Cardiac fibroblast (primary cell): ENCODE data around the gene CPAMD8.

Experiments used
- DNase-seq, 2 donors: peaks; one replicate each; pipeline versions ENCODE4 v3.0.0 to v3.0.0-alpha.2; 2010; ENCODE audit warnings: low read depth in 2 of 2
- H3K4me3 ChIP-seq, 2 donors: replicated peaks in 1 of 2; 1 replicate in 1 of 2; 2 replicates in 1 of 2; pipeline ENCODE4 v1.5.1; 2011; ENCODE audit warnings: low read depth in 2 of 2, low read length in 2 of 2, mild to moderate bottlenecking in 2 of 2, moderate library complexity in 1 of 2
- CTCF ChIP-seq: IDR thresholded peaks from one replicate; pipeline ENCODE4 v1.5.1; 2011; ENCODE audit warnings: low read depth, mild to moderate bottlenecking, low read length, inconsistent platforms

Gene CPAMD8

GRCh38 chr19:16889366-16889882 lies 137.2 kb downstream of the CPAMD8 start:
- no peak for DNase-seq
- TF ChIP-seq CTCF, result no peak
- no peak overlapping the region for H3K4me3 ChIP-seq

- peak; percentile 45 to 46 for DNase-seq
- no peak within 1 kb of the TSS for H3K4me3 ChIP-seq
- no peak for TF ChIP-seq CTCF
Observed at GRCh38 chr19:16888629-16889365, 137.8 kb downstream of the CPAMD8 start, which contains the start of gene F2RL3. Gene F2RL3, plus strand, starts transcription at chr19:16888999. Its CDS starts 191 bp downstream, at chr19:16889190.

GRCh38 chr19:16887353-16888265 lies 139.0 kb downstream of the CPAMD8 start:
- no peak overlapping the region for H3K4me3 ChIP-seq
- TF ChIP-seq CTCF, result no peak
- peak in 1 of 2 donors; percentile 22 for DNase-seq

GRCh38 chr19:16886305-16886880 lies 140.2 kb downstream of the CPAMD8 start:
- no peak for TF ChIP-seq CTCF
- DNase-seq, result peak; percentile 81 to 89
- no peak overlapping the region for H3K4me3 ChIP-seq

GRCh38 chr19:16885166-16885565 lies 141.4 kb downstream of the CPAMD8 start:
- TF ChIP-seq CTCF, result no peak
- no peak overlapping the region for H3K4me3 ChIP-seq
- peak; percentile 6 to 13 for DNase-seq

GRCh38 chr19:16883522-16883921 lies 143.1 kb downstream of the CPAMD8 start:
- TF ChIP-seq CTCF, result no peak
- DNase-seq, result no peak
- H3K4me3 ChIP-seq, result no peak overlapping the region
